ENCODE data around the gene RAD51B. TPM values are rescaled to one million over a fixed set of nuclear protein-coding genes. Genes with fewer than 3 reads are reported as not detected.

The RAD51B gene
- total RNA-seq, 1 experiment from 2014 or later, result 10.8 TPM

DNA sequence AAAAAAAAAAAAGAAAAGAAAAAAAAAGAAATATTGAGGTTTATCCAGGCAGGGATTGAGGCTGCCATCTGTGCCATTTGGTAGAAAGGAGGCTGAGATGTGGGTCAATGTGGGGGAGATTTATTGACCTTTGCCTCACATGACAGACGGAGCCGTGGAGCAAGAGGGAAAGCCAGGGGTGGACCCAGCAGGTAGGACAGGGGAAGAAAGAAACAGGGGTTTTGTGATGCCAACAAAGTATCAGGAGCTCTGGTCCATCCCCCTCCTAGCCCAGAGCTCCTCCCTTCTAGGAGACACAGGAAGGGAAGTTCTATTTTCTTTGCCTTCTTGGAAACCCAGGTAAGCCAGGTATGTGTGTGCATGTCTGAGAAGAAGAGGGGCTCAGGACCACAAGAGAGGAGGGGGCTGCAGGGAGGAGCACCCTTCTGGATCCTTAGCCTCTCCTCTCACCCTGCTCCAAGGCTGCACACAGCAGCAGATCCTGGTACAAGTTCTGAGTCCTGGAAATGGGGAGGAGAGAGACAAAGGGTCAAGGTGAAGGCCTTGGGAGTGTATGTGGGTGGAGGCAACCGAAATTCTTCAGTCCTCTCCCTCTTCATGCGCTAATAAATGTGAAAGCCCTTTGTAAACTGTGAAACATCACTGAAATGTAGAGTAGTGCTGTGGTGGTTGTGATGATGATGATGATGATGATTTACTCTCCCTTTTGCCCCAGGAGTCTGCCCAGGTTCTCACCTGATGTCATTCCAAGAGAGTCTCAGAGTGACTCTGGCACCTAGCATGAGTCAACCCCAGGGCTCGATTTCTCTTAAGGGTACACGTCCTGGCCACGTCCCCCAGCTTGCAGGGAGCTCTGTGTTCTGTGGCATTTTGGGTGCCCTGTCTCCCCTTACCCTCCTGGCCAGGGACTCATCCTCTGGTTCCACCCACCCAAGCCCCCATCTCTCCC, 947.0 kb downstream of the RAD51B start:
- ChIA-PET CTCF (no interaction called here), POLR2A (ENCODE audit: unreplicated experiment) (no interaction called here)
- Histone ChIP-seq H3K27me3 (ENCODE audit: low read length) (no peaks in the 10 kb centered on the region), H3K4me2 (ENCODE audit: low read length) (no peak overlapping the region), H3K79me2 (ENCODE audit: low read length) (no peaks in the 10 kb centered on the region), H2AFZ (ENCODE audit: low read length) (no peak overlapping the region), H3K4me3 (ENCODE audit: low read length) (no peak overlapping the region), H3K9ac (ENCODE audit: low read length) (no peak overlapping the region), H3K4me1 (ENCODE audit: insufficient read depth, low read length) (no peaks in the 10 kb centered on the region), H4K20me1 (ENCODE audit: low read length) (no peaks in the 10 kb centered on the region), H3F3A (ENCODE audit: low read length, unreplicated experiment) (no peaks in the 10 kb centered on the region), H3K27ac (ENCODE audit: low read length) (no peak overlapping the region), H3K9me3 (ENCODE audit: low read length) (no peaks in the 10 kb centered on the region), H3K36me3 (ENCODE audit: low read depth, low read length) (no peaks in the 10 kb centered on the region), H3K9me2 (replicated peaks; ENCODE audit: low read length) (no peaks in the 10 kb centered on the region)
- BruUV-seq (replicated peaks), result no TSS peak
- no peak for DNase-seq
- TF ChIP-seq EZH2 (IDR thresholded peaks at IDR 0.05; ENCODE audit: low read length, unreplicated experiment) (no peak), EZH2phosphoT487 (IDR thresholded peaks at IDR 0.05; ENCODE audit: borderline replicate concordance, low read length) (no peak)
- TF ChIP-seq, protein P1, sequence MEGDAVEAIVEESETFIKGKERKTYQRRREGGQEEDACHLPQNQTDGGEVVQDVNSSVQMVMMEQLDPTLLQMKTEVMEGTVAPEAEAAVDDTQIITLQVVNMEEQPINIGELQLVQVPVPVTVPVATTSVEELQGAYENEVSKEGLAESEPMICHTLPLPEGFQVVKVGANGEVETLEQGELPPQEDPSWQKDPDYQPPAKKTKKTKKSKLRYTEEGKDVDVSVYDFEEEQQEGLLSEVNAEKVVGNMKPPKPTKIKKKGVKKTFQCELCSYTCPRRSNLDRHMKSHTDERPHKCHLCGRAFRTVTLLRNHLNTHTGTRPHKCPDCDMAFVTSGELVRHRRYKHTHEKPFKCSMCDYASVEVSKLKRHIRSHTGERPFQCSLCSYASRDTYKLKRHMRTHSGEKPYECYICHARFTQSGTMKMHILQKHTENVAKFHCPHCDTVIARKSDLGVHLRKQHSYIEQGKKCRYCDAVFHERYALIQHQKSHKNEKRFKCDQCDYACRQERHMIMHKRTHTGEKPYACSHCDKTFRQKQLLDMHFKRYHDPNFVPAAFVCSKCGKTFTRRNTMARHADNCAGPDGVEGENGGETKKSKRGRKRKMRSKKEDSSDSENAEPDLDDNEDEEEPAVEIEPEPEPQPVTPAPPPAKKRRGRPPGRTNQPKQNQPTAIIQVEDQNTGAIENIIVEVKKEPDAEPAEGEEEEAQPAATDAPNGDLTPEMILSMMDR (conservative IDR thresholded peaks at IDR 0.05; ENCODE audit: low read depth, low read length), result no peak
- intact Hi-C loops (cut with micrococcal nuclease), result no loop called here
- ATAC-seq, result no peak

DNA sequence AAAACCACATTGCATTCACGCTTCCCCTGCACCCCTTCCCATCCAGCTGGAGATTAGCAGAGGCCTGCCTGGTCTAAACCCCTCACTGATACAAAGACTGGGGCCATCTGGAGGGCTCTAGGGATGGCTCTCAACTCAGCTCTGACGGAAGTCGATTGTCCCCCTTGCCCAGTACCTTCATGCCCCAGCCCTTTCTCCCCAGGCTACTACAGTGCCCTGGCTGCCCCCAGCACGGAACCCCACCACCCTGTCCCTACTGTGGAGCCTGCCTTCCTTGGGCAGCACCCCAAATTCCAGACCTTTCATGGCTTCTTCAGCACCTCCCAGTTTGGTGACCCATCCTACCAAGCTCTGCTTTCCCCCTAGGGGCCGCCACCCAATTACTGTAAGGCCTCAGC, 947.7 kb downstream of the RAD51B start:
- no peak overlapping the region for H2AFZ ChIP-seq (ENCODE audit: low read length)
- H3K4me2 ChIP-seq (ENCODE audit: low read length), result no peak overlapping the region
- no peaks in the 10 kb centered on the region for H3K36me3 ChIP-seq (ENCODE audit: low read depth, low read length)
- ChIA-PET POLR2A (ENCODE audit: unreplicated experiment) (no interaction called here), CTCF (no interaction called here)
- intact Hi-C loops (cut with micrococcal nuclease), result no loop called here
- no peaks in the 10 kb centered on the region for H3K27me3 ChIP-seq (ENCODE audit: low read length)
- ATAC-seq (no peak), DNase-seq (no peak)
- H3K79me2 ChIP-seq (ENCODE audit: low read length), result no peaks in the 10 kb centered on the region
- H3F3A ChIP-seq (ENCODE audit: low read length, unreplicated experiment), result no peaks in the 10 kb centered on the region
- H3K4me3 ChIP-seq (ENCODE audit: low read length), result no peak overlapping the region
- H3K27ac ChIP-seq (ENCODE audit: low read length), result no peak overlapping the region
- no peak overlapping the region for H3K9ac ChIP-seq (ENCODE audit: low read length)
- no peaks in the 10 kb centered on the region for H4K20me1 ChIP-seq (ENCODE audit: low read length)
- TF ChIP-seq, protein P1 (conservative IDR thresholded peaks at IDR 0.05; ENCODE audit: low read depth, low read length), result no peak
- TF ChIP-seq EZH2phosphoT487 (IDR thresholded peaks at IDR 0.05; ENCODE audit: borderline replicate concordance, low read length), result no peak
- TF ChIP-seq EZH2 (IDR thresholded peaks at IDR 0.05; ENCODE audit: low read length, unreplicated experiment), result no peak
- H3K9me3 ChIP-seq (ENCODE audit: low read length), result no peaks in the 10 kb centered on the region
- no TSS peak for BruUV-seq (replicated peaks)
- H3K9me2 ChIP-seq (replicated peaks; ENCODE audit: low read length), result no peaks in the 10 kb centered on the region
- H3K4me1 ChIP-seq (ENCODE audit: insufficient read depth, low read length), result no peaks in the 10 kb centered on the region

DNA sequence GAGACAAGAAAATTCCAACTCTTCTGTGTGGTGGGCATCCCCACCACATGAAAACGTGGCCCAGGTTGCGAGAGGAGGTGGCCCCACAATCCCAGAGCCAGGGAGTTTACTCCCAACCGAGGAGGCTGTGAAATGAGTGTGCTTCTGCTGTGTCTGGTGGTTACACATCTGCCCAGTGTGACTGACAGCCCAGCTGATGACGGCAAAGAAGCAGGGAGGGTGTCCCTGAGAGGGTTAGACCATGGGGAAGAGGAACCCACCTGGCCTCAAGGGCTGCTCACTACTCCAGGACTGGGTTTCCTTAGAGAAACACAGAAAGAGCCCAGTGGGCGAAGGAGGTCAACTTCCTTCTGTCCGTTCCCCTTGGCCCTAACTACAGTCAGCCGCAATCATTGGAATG, 948.7 kb downstream of the RAD51B start:
- no peaks in the 10 kb centered on the region for H3K36me3 ChIP-seq (ENCODE audit: low read depth, low read length)
- H4K20me1 ChIP-seq (ENCODE audit: low read length), result no peaks in the 10 kb centered on the region
- H3K27me3 ChIP-seq (ENCODE audit: low read length), result no peaks in the 10 kb centered on the region
- no peak overlapping the region for H3K4me2 ChIP-seq (ENCODE audit: low read length)
- DNase-seq (no peak), ATAC-seq (no peak; the same call in 1 of the 2 replicates)
- TF ChIP-seq, protein P1 (conservative IDR thresholded peaks at IDR 0.05; ENCODE audit: low read depth, low read length), result no peak
- TF ChIP-seq EZH2phosphoT487 (IDR thresholded peaks at IDR 0.05; ENCODE audit: borderline replicate concordance, low read length) (no peak), EZH2 (IDR thresholded peaks at IDR 0.05; ENCODE audit: low read length, unreplicated experiment) (no peak)
- no TSS peak for BruUV-seq (replicated peaks)
- no peak overlapping the region for H3K4me3 ChIP-seq (ENCODE audit: low read length)
- CTCF ChIA-PET, result interaction anchor here (0.5 kb wide), 1 partner anchor 12 kb away, joined by 4 read pairs; no protein-coding TSS in a partner anchor
- no peak overlapping the region for H3K9ac ChIP-seq (ENCODE audit: low read length)
- no peaks in the 10 kb centered on the region for H3F3A ChIP-seq (ENCODE audit: low read length, unreplicated experiment)
- POLR2A ChIA-PET (ENCODE audit: unreplicated experiment), result no interaction called here
- intact Hi-C loops (cut with micrococcal nuclease), result no loop called here
- H3K9me3 ChIP-seq (ENCODE audit: low read length), result no peaks in the 10 kb centered on the region
- no peak overlapping the region for H3K27ac ChIP-seq (ENCODE audit: low read length)
- H2AFZ ChIP-seq (ENCODE audit: low read length), result no peak overlapping the region
- H3K79me2 ChIP-seq (ENCODE audit: low read length), result no peaks in the 10 kb centered on the region
- H3K9me2 ChIP-seq (replicated peaks; ENCODE audit: low read length), result no peaks in the 10 kb centered on the region
- H3K4me1 ChIP-seq (ENCODE audit: insufficient read depth, low read length), result no peaks in the 10 kb centered on the region

Measured in PC-3 (cell line).